ENCODE measurements around the gene EIF2B4.

Gene EIF2B4

GRCh38 chr2:27407798-27408491 is 37.8 kb upstream of the EIF2B4 start:
- H3K4me3 ChIP-seq (replicated peaks; ENCODE audit: low read depth, low read length) = peak overlapping the region; percentile 97
- no peaks in the 10 kb centered on the region; the same call in 1 of the 2 replicates for H3K36me3 ChIP-seq (ENCODE audit: control insufficient read depth, insufficient read depth, low read length)
- TF ChIP-seq CTCF (IDR thresholded peaks at IDR 0.05; ENCODE audit: insufficient read depth, low read length, poor library complexity, severe bottlenecking) = peak; percentile 33
- DNase-seq (ENCODE audit: extremely low read depth, insufficient read length) = no peak
- no peaks in the 10 kb centered on the region for H3K27me3 ChIP-seq (replicated peaks; ENCODE audit: control insufficient read depth, insufficient read depth, low read length)

- DNase-seq (ENCODE audit: extremely low read depth, insufficient read length) = no peak
- Histone ChIP-seq H3K36me3 (ENCODE audit: control insufficient read depth, insufficient read depth, low read length) (no peaks in the 10 kb centered on the region; the same call in 1 of the 2 replicates), H3K4me3 (replicated peaks; ENCODE audit: low read depth, low read length) (no peak overlapping the region), H3K27me3 (replicated peaks; ENCODE audit: control insufficient read depth, insufficient read depth, low read length) (no peaks in the 10 kb centered on the region)
- no peak for TF ChIP-seq CTCF (IDR thresholded peaks at IDR 0.05; ENCODE audit: insufficient read depth, low read length, poor library complexity, severe bottlenecking)
Measured at GRCh38 chr2:27400348-27401135, 30.4 kb upstream of the EIF2B4 start.

- H3K4me3 ChIP-seq (replicated peaks; ENCODE audit: low read depth, low read length) = no peak overlapping the region
- H3K27me3 ChIP-seq (replicated peaks; ENCODE audit: control insufficient read depth, insufficient read depth, low read length) = no peaks in the 10 kb centered on the region
- DNase-seq (ENCODE audit: extremely low read depth, insufficient read length) = no peak
- H3K36me3 ChIP-seq (ENCODE audit: control insufficient read depth, insufficient read depth, low read length) = no peaks in the 10 kb centered on the region
- no peak for TF ChIP-seq CTCF (IDR thresholded peaks at IDR 0.05; ENCODE audit: insufficient read depth, low read length, poor library complexity, severe bottlenecking)
Measured at GRCh38 chr2:27398962-27399361, 28.8 kb upstream of the EIF2B4 start.

- no peak for DNase-seq (ENCODE audit: extremely low read depth, insufficient read length)
- H3K36me3 ChIP-seq (ENCODE audit: control insufficient read depth, insufficient read depth, low read length) = peaks cover 7% of the 10 kb centered on the region
- no peak overlapping the region for H3K4me3 ChIP-seq (replicated peaks; ENCODE audit: low read depth, low read length)
- no peaks in the 10 kb centered on the region for H3K27me3 ChIP-seq (replicated peaks; ENCODE audit: control insufficient read depth, insufficient read depth, low read length)
- TF ChIP-seq CTCF (IDR thresholded peaks at IDR 0.05; ENCODE audit: insufficient read depth, low read length, poor library complexity, severe bottlenecking) = no peak
Measured at GRCh38 chr2:27393225-27393624, 23.1 kb upstream of the EIF2B4 start.

GRCh38 chr2:27390822-27391679 is 20.9 kb upstream of the EIF2B4 start:
- Histone ChIP-seq H3K4me3 (replicated peaks; ENCODE audit: low read depth, low read length) (no peak overlapping the region), H3K27me3 (replicated peaks; ENCODE audit: control insufficient read depth, insufficient read depth, low read length) (no peaks in the 10 kb centered on the region), H3K36me3 (ENCODE audit: control insufficient read depth, insufficient read depth, low read length) (peaks cover 7% of the 10 kb centered on the region)
- no peak for TF ChIP-seq CTCF (IDR thresholded peaks at IDR 0.05; ENCODE audit: insufficient read depth, low read length, poor library complexity, severe bottlenecking)
- no peak for DNase-seq (ENCODE audit: extremely low read depth, insufficient read length)

All from GM06990 (cell line).